HepG2 (cell line): ENCODE results near the gene TWIST2. TPM values are rescaled to one million over a fixed set of nuclear protein-coding genes. Genes with fewer than 3 reads are reported as not detected.

Experiments used
- ATAC-seq: fragments of 200-7000 bp; cut with Tn5 transposase; 3 replicates; pipeline ENCODE4 v1.9.1; 2020; ENCODE audit warnings: mild to moderate bottlenecking, moderate library complexity
- BruUV-seq: library from RNA; stranded (reverse); fragments of 400-500 nt; replicated peaks from 2 replicates; lab custom pipeline; 2021; lab: Mats Ljungman, UMichigan
- CTCF ChIA-PET: fragments of 300-600 bp; formaldehyde crosslinking; extraction: SDS; loops from one replicate; lab custom pipeline; 2021; ENCODE audit warnings: low total read pairs, inconsistent platforms, low intra/inter-chr PET ratio; lab: Yijun Ruan, JAX
- POLR2A ChIA-PET: fragments of 350-600 bp; sonication (Branson Sonifier 250); formaldehyde crosslinking; loops from one replicate; lab custom pipeline; 2020; ENCODE audit warnings: antibody characterized with exemption, inconsistent platforms; lab: Yijun Ruan, JAX
- DNase-seq: peaks from one replicate; pipeline ENCODE4 v3.0.0-alpha.2; 2015; ENCODE audit warnings: low spot score
- FAIRE-seq: peaks from 3 replicates; lab custom pipeline; 2011; peaks lifted over from hg19 to GRCh38; lab: Jason Lieb, UNC
- H2AFZ ChIP-seq: one replicate; pipeline ENCODE4 v1.6.1; 2011; ENCODE audit warnings: low read length, inconsistent platforms
- H3K27ac ChIP-seq: fragments of 300-600 bp; 3 replicates; pipeline ENCODE4 v1.8.0; 2011; ENCODE audit warnings: mixed run types, mild to moderate bottlenecking, mixed read lengths, low read length, inconsistent platforms; ENCODE audit not compliant: insufficient read depth; ENCODE audit errors: extremely low read length
- H3K27me3 ChIP-seq, 2 experiments: fragments of 200-600 bp in 1 of 2; 2 replicates in 1 of 2; 3 replicates in 1 of 2; pipeline versions ENCODE4 v1.6.0 to v1.8.0; 2011; ENCODE audit warnings: low read length in 2 of 2, mild to moderate bottlenecking in 2 of 2, moderate library complexity in 2 of 2, inconsistent platforms in 1 of 2; ENCODE audit not compliant: insufficient read depth in 2 of 2, control insufficient read depth in 1 of 2
- H3K36me3 ChIP-seq, 2 experiments: fragments of 200-600 bp in 1 of 2; replicated peaks in 1 of 2; 2 replicates in 1 of 2; 3 replicates in 1 of 2; pipeline versions ENCODE4 v1.5.1 to v1.8.0; 2011; ENCODE audit warnings: low read length in 2 of 2, inconsistent platforms in 1 of 2; ENCODE audit not compliant: insufficient read depth in 2 of 2, control insufficient read depth in 1 of 2
- H3K4me1 ChIP-seq: 2 replicates; pipeline ENCODE4 v1.5.1; 2012; ENCODE audit warnings: low read length, inconsistent platforms; ENCODE audit not compliant: insufficient read depth
- H3K4me2 ChIP-seq: 2 replicates; pipeline ENCODE4 v1.6.0; 2011; ENCODE audit warnings: low read depth, low read length, inconsistent platforms
- H3K4me3 ChIP-seq, 3 experiments: fragments of 200-600 bp in 1 of 3; sonication (generic), shearing (Covaris generic) in 1 of 3; replicated peaks in 1 of 3; 2 replicates each; pipeline ENCODE4 v1.5.1; 2011 to 2016; ENCODE audit warnings: low read length in 3 of 3, inconsistent platforms in 2 of 3, low read depth in 2 of 3, mild to moderate bottlenecking in 2 of 3, control low read depth in 1 of 3, mixed read lengths in 1 of 3; ENCODE audit not compliant: insufficient read depth in 1 of 3
- H3K79me2 ChIP-seq: one replicate; pipeline ENCODE4 v1.6.1; 2011; ENCODE audit warnings: low read length, inconsistent platforms; ENCODE audit not compliant: insufficient read depth
- H3K9ac ChIP-seq: 2 replicates; pipeline ENCODE4 v1.6.0; 2011; ENCODE audit warnings: mild to moderate bottlenecking, low read depth, low read length, inconsistent platforms; ENCODE audit not compliant: insufficient read depth
- H3K9me3 ChIP-seq: 2 replicates; pipeline ENCODE4 v1.5.1; 2012; ENCODE audit warnings: mild to moderate bottlenecking, low read length
- H4K20me1 ChIP-seq: 2 replicates; pipeline ENCODE4 v1.6.0; 2011; ENCODE audit warnings: inconsistent platforms, mild to moderate bottlenecking, low read length, moderate library complexity; ENCODE audit not compliant: insufficient read depth
- CBX2 ChIP-seq, 2 experiments: fragments of 200-600 bp in 1 of 2; sonication (generic); formaldehyde crosslinking in 1 of 2; IDR thresholded peaks; 2 replicates each; pipeline versions ENCODE4 v1.7.0 to v1.8.1; 2018 to 2022; ENCODE audit warnings: low read depth in 2 of 2, low read length in 1 of 2, mild to moderate bottlenecking in 1 of 2, missing genetic modification reagents in 1 of 2
- CEBPB ChIP-seq: IDR thresholded peaks from 2 replicates; pipeline ENCODE4 v1.6.1; 2011; ENCODE audit warnings: low read depth, low read length, improper control_type of control experiment, borderline replicate concordance
- MTA3 ChIP-seq: sonication (generic); formaldehyde crosslinking; IDR thresholded peaks from 2 replicates; pipeline ENCODE4 v1.4.0; 2020; ENCODE audit warnings: missing genetic modification reagents
- NR2F2 ChIP-seq: IDR thresholded peaks from 2 replicates; pipeline ENCODE4 v1.6.1; 2012; ENCODE audit warnings: low read depth, inconsistent platforms, borderline replicate concordance
- PCBP2 ChIP-seq: fragments of 200-400 bp; formaldehyde crosslinking; optimal IDR thresholded peaks from 2 replicates; pipeline ENCODE3; 2018; ENCODE audit warnings: low read length, low read depth; ENCODE audit not compliant: poor library complexity, severe bottlenecking
- PRMT3 ChIP-seq: sonication (generic); formaldehyde crosslinking; IDR thresholded peaks from 2 replicates; pipeline ENCODE4 v1.8.1; 2022; ENCODE audit warnings: low read depth, mild to moderate bottlenecking, moderate library complexity, missing genetic modification reagents, borderline replicate concordance
- RCOR2 ChIP-seq: IDR thresholded peaks from 2 replicates; pipeline ENCODE4 v1.6.1; 2016; ENCODE audit warnings: missing biosample characterization, missing genetic modification reagents
- TARDBP ChIP-seq: sonication (generic); formaldehyde crosslinking; IDR thresholded peaks from 2 replicates; pipeline ENCODE4 v1.8.0; 2022; ENCODE audit warnings: mild to moderate bottlenecking, missing genetic modification reagents
- ZNF260 ChIP-seq: sonication (generic); formaldehyde crosslinking; IDR thresholded peaks from 2 replicates; pipeline ENCODE4 v1.4.0; 2020; ENCODE audit warnings: missing genetic modification reagents, low read depth, mild to moderate bottlenecking, borderline replicate concordance
- ZNF547 ChIP-seq: sonication (generic); formaldehyde crosslinking; IDR thresholded peaks from 2 replicates; pipeline ENCODE4 v1.5.1; 2020; ENCODE audit warnings: mild to moderate bottlenecking, missing genetic modification reagents
- ZNF768 ChIP-seq: sonication (generic); formaldehyde crosslinking; IDR thresholded peaks from 2 replicates; pipeline ENCODE4 v1.4.0; 2020; ENCODE audit warnings: missing genetic modification reagents
- WGBS: methylation state at CpG from one replicate; pipeline ENCODE4 v1.1.6; 2017; ENCODE audit warnings: low lambda C conversion rate; 5-methylcytosine and 5-hydroxymethylcytosine counted together
- in situ Hi-C: cut with HindIII; loops from 2 replicates; pipeline ENCODE4 v1.10.0; 2017; ENCODE audit warnings: low pct_unique_long_range_greater_than_20kb; ENCODE audit not compliant: extremely low pct_ligation_motif_present
- intact Hi-C: fragments of 100-400 bp; cut with micrococcal nuclease; formaldehyde crosslinking; loops from one replicate; pipeline ENCODE4 v1.10.0; 2022; ENCODE audit not compliant: unreplicated experiment
- polyA plus RNA-seq, 8 experiments: library from polyadenylated mRNA; depleted of rRNA in 3 of 8; stranded (reverse) in 7 of 8; unstranded in 1 of 8; fragments of >200 nt; fragmentation: Illumina TruSeq in 4 of 8; extraction: Trizol in 4 of 8; gene quantifications; 2 replicates each; pipeline versions ENCODE4 v1.2.1 to v1.2.3, GENCODE V29; 2011 to 2016; ENCODE audit warnings: low read depth in 4 of 8, missing spikeins in 1 of 8, mixed read lengths in 1 of 8; ENCODE audit not compliant: insufficient read depth in 1 of 8
- total RNA-seq, 5 experiments: library from RNA; depleted of rRNA; stranded (reverse); fragments of >200 nt; fragmentation: Illumina TruSeq; extraction: Trizol; gene quantifications; 2 replicates each; pipeline ENCODE4 v1.2.3, GENCODE V29; 2016; ENCODE audit warnings: low read depth in 1 of 5
- TF ChIP-seq, protein P1 (sequence below): sonication (generic); formaldehyde crosslinking; IDR thresholded peaks from 2 replicates; pipeline ENCODE4 v1.4.0; 2020; ENCODE audit warnings: mild to moderate bottlenecking, missing genetic modification reagents
- TF ChIP-seq, protein P2 (sequence below): sonication (generic); formaldehyde crosslinking; IDR thresholded peaks from 2 replicates; pipeline ENCODE4 v1.5.1; 2020; ENCODE audit warnings: mild to moderate bottlenecking, missing genetic modification reagents, moderate library complexity
- TF ChIP-seq, protein P3 (sequence below): sonication (generic); formaldehyde crosslinking; IDR thresholded peaks from 2 replicates; pipeline ENCODE4 v1.4.0; 2020; ENCODE audit warnings: missing genetic modification reagents, borderline replicate concordance

Gene TWIST2
- total and polyA plus RNA-seq, 2 of the 13 experiments (the other 11 are each of a cell fraction or from before 2014, with no cell fraction given): 0.08 to 0.11 TPM

DNA sequence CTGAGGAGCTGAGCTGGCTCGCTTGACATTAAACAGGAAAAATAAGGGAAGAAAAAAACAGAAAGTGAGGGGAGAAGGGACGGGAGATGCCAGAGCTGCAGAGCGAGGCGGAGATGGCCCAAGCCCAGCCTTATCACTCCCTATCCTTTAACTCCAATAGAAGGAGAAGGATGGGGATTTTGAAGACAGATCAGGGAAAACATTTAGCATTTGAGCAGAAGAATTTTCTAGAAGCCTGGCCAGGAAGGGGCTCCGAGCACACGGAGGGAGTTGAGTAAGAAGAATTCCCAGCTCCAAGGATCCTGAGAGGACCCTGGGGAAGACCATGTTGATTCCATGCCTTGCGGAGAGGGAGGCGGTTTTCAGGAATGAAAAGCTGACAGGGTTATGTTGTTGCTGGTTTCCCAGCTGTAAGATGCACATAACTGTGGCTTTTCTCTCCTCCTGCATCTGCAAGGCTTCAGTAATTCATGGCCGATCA lies 35.6 kb downstream of the TWIST2 start (continued):
- TF ChIP-seq PRMT3 (CRISPR knock-in tag) (no peak), ZNF547 (CRISPR knock-in tag) (no peak), CBX2 (IDR thresholded peaks at IDR 0.05; ENCODE audit: low read depth, low read length) (no peak), CBX2 (CRISPR knock-in tag; IDR thresholded peaks at IDR 0.05; ENCODE audit: low read depth) (no peak)
- TF ChIP-seq, protein P1, sequence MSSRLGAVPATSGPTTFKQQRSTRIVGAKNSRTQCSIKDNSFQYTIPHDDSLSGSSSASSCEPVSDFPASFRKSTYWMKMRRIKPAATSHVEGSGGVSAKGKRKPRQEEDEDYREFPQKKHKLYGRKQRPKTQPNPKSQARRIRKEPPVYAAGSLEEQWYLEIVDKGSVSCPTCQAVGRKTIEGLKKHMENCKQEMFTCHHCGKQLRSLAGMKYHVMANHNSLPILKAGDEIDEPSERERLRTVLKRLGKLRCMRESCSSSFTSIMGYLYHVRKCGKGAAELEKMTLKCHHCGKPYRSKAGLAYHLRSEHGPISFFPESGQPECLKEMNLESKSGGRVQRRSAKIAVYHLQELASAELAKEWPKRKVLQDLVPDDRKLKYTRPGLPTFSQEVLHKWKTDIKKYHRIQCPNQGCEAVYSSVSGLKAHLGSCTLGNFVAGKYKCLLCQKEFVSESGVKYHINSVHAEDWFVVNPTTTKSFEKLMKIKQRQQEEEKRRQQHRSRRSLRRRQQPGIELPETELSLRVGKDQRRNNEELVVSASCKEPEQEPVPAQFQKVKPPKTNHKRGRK: no peak

DNA sequence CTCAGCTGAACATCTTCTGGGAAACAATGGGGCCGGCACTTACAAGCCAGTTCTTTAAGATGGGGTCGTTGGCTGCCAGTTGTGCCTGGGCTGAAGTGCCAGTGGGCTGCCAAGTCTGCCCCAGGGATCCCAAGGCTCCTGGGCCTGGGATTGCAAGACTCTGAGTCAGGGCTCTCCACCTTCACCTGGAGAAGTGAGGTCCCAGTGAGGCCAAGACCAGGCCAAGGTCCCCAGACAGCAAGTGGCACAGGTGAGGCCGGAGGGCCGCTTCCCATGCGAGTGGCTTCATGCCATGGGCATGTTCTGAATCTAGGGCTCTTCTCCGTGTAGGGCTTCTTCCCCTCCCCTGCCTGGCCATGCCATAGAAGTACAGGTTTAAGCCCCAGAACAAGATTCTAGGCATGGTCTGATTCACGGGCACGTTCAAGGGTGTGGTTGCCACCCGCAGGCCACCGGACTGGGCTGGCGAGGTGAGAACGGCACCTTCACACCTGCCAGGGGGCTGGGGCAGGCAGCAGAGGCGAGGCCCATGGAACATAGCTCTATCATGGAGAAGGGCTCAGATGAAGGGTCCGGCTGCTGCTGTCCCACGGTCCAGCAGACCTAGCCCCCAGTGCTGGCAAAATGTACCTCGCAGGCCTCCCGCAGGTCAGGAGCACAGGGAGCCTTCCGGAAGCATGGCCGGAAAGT lies 36.4 kb downstream of the TWIST2 start:
- BruUV-seq: no TSS peak
- no peak overlapping the region for H2AFZ ChIP-seq
- intact Hi-C loops (no loop called here), in situ Hi-C loops (no loop called here)
- WGBS: 28% methylated on average over 8 of the region's 19 CpGs
- no peaks in the 10 kb centered on the region for H3K9me3 ChIP-seq
- H3K36me3 ChIP-seq: no peaks in the 10 kb centered on the region
- POLR2A ChIA-PET: no interaction called here
- H3K27ac ChIP-seq: no peak overlapping the region
- H3K4me3 ChIP-seq: no peak overlapping the region
- no peak overlapping the region for H3K4me2 ChIP-seq
- no peak for ATAC-seq
- CTCF ChIA-PET: no interaction called here
- no peak for FAIRE-seq
- H4K20me1 ChIP-seq: no peaks in the 10 kb centered on the region
- peaks cover 13 to 69% of the 10 kb centered on the region in 2 experiments for H3K27me3 ChIP-seq
- no peaks in the 10 kb centered on the region for H3K4me1 ChIP-seq
- DNase-seq: no peak
- no peaks in the 10 kb centered on the region for H3K79me2 ChIP-seq
- no peak overlapping the region for H3K9ac ChIP-seq
- TF ChIP-seq ZNF768 (CRISPR knock-in tag): no peak
- no peak for TF ChIP-seq PCBP2
- TF ChIP-seq, protein P2, sequence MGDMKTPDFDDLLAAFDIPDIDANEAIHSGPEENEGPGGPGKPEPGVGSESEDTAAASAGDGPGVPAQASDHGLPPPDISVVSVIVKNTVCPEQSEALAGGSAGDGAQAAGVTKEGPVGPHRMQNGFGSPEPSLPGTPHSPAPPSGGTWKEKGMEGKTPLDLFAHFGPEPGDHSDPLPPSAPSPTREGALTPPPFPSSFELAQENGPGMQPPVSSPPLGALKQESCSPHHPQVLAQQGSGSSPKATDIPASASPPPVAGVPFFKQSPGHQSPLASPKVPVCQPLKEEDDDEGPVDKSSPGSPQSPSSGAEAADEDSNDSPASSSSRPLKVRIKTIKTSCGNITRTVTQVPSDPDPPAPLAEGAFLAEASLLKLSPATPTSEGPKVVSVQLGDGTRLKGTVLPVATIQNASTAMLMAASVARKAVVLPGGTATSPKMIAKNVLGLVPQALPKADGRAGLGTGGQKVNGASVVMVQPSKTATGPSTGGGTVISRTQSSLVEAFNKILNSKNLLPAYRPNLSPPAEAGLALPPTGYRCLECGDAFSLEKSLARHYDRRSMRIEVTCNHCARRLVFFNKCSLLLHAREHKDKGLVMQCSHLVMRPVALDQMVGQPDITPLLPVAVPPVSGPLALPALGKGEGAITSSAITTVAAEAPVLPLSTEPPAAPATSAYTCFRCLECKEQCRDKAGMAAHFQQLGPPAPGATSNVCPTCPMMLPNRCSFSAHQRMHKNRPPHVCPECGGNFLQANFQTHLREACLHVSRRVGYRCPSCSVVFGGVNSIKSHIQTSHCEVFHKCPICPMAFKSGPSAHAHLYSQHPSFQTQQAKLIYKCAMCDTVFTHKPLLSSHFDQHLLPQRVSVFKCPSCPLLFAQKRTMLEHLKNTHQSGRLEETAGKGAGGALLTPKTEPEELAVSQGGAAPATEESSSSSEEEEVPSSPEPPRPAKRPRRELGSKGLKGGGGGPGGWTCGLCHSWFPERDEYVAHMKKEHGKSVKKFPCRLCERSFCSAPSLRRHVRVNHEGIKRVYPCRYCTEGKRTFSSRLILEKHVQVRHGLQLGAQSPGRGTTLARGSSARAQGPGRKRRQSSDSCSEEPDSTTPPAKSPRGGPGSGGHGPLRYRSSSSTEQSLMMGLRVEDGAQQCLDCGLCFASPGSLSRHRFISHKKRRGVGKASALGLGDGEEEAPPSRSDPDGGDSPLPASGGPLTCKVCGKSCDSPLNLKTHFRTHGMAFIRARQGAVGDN (CRISPR knock-in tag): no peak
- no peak for TF ChIP-seq RCOR2 (CRISPR knock-in tag)
- TF ChIP-seq NR2F2: no peak
- no peak for TF ChIP-seq ZNF260 (CRISPR knock-in tag)
- no peak for TF ChIP-seq TARDBP (CRISPR knock-in tag)
- TF ChIP-seq, protein P3, sequence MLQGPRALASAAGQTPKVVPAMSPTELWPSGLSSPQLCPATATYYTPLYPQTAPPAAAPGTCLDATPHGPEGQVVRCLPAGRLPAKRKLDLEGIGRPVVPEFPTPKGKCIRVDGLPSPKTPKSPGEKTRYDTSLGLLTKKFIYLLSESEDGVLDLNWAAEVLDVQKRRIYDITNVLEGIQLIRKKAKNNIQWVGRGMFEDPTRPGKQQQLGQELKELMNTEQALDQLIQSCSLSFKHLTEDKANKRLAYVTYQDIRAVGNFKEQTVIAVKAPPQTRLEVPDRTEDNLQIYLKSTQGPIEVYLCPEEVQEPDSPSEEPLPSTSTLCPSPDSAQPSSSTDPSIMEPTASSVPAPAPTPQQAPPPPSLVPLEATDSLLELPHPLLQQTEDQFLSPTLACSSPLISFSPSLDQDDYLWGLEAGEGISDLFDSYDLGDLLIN (CRISPR knock-in tag): no peak
- no peak for TF ChIP-seq MTA3 (CRISPR knock-in tag)
- TF ChIP-seq CEBPB: no peak
